Ovary (tissue), 9 donors: ENCODE measurements around the gene PACSIN2. TPM values are rescaled to one million over a fixed set of nuclear protein-coding genes. Genes with fewer than 3 reads are reported as not detected.

Experiments used
- DNase-seq, 5 donors: peaks; one replicate each; pipeline ENCODE4 v3.0.0-alpha.2; 2019 to 2020
- H3K27ac ChIP-seq, 2 donors: fragments of 200-600 bp; one replicate each; pipeline versions ENCODE4 v1.5.1 to v1.8.0; 2019 to 2022
- H3K27me3 ChIP-seq: fragments of 200-600 bp; one replicate; pipeline ENCODE4 v1.8.0; 2022
- H3K36me3 ChIP-seq: fragments of 200-600 bp; sonication (generic); one replicate; pipeline ENCODE4 v1.5.1; 2019
- H3K4me1 ChIP-seq: one replicate; pipeline ENCODE4 v1.8.1; 2013; ENCODE audit warnings: mild to moderate bottlenecking, moderate library complexity; ENCODE audit not compliant: insufficient read depth
- H3K4me3 ChIP-seq: fragments of 200-600 bp; sonication (generic); one replicate; pipeline ENCODE4 v1.5.1; 2017
- H3K9me3 ChIP-seq, 2 donors: fragments of 200-600 bp in 1 of 2; sonication (generic) in 1 of 2; one replicate each; pipeline versions ENCODE4 v1.5.1 to v1.8.1; 2013 to 2019; ENCODE audit warnings: mild to moderate bottlenecking in 1 of 2, moderate library complexity in 1 of 2
- EP300 ChIP-seq: sonication (generic); formaldehyde crosslinking; IDR thresholded peaks from one replicate; pipeline ENCODE4 v1.6.1; 2017; ENCODE audit warnings: antibody characterized with exemption
- POLR2A ChIP-seq: fragments of 450-650 bp; IDR thresholded peaks from one replicate; pipeline ENCODE4 v1.6.1; 2017; ENCODE audit warnings: antibody characterized with exemption, mild to moderate bottlenecking, moderate library complexity
- WGBS, 3 donors: extraction: QIAGEN DNeasy Blood & Tissue Kit in 1 of 3; methylation state at CpG; one replicate each; pipeline versions ENCODE4 v1.1.5 to v1.1.7; 2013 to 2017; 5-methylcytosine and 5-hydroxymethylcytosine counted together
- intact Hi-C, 4 donors: fragments of 100-400 bp; cut with DNase I; formaldehyde crosslinking; loops; one replicate each; pipeline versions ENCODE4 v1.11.0 to v1.15.1; 2022 to 2023
- polyA plus RNA-seq, 2 donors: library from polyadenylated mRNA; stranded (reverse); fragments of 200-250 nt in 1 of 2; fragments of 350-450 nt in 1 of 2; fragmentation: Illumina TruSeq in 1 of 2; extraction: RNeasy Lipid Tissue Mini Kit (QIAGEN cat#74804) in 1 of 2; gene quantifications; one replicate each; pipeline ENCODE4 v1.2.3, GENCODE V29; 2013 to 2014
- total RNA-seq, 7 donors: library from RNA; depleted of rRNA in 2 of 7; stranded (reverse); fragments of >200 nt in 2 of 7; fragmentation: NEBNext Ultra II Directional in 3 of 7; extraction: Animal tissue kit (Norgen Biotek cat#: 25700) in 3 of 7; gene quantifications; one replicate each; pipeline versions ENCODE4 v1.1.0 to v1.2.4, GENCODE V29; 2016 to 2023
- TF ChIP-seq, protein P1 (sequence below), 3 donors: fragments of 450-650 bp in 2 of 3; fragments of 200-600 bp in 1 of 3; IDR thresholded peaks; one replicate each; pipeline versions ENCODE4 v1.5.1 to v1.8.0; 2016 to 2022; ENCODE audit warnings: antibody characterized with exemption in 3 of 3, mild to moderate bottlenecking in 1 of 3
- donor health status: DM: no; HTN: no; CAD: no; lungs with moderate emphysema.
- donor health status: DM: no; HTN: no; CAD: no.
- donor health status: Bipolar disorder and iron deficiency.
- donor health status: DM: yes; HTN: yes; CAD: no.
- donor health status: DM: no; HTN: no; CAD: no.
- donor health status: DM: yes; HTN: yes; CAD: no.

Gene PACSIN2
- total and polyA plus RNA-seq, 9 donors = 25.5 to 60.0 (median 48.0) TPM

DNA sequence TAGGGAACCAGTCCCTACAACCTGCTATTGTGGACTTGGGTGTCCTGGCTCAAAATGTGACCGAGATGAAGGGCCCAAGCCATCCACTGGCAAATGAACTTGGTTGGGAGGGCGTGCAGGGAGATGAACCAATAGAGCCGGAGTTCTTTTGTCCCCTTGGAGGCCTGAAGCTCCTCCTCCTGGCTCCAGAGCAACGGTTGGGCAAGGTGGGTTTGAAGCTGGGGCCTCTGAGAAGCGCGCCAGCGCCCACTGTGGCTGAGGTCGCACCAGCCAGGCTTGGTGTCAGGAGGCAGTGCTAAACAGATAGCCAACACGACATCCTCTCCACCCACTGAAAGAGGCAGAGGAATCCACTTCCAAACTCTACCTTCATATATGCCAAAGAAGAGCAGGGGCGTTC, 36.0 kb upstream of the PACSIN2 start:
- 77 to 79% (median 78%) methylated on average over 10 of the region's 10 CpGs for WGBS, 3 donors

GRCh38 chr22:43047605-43048004, 32.7 kb upstream of the PACSIN2 start:
- intact Hi-C loops = no loop called here
- no peaks in the 10 kb centered on the region for H3K4me1 ChIP-seq
- 82 to 90% (median 87%) methylated on average over 7 of the region's 7 CpGs for WGBS, 3 donors
- no peaks in the 10 kb centered on the region for H3K27me3 ChIP-seq
- H3K27ac ChIP-seq = no peak overlapping the region
- DNase-seq = no peak
- no peaks in the 10 kb centered on the region for H3K36me3 ChIP-seq
- no peaks in the 10 kb centered on the region for H3K9me3 ChIP-seq
- no peak overlapping the region for H3K4me3 ChIP-seq
- TF ChIP-seq EP300 = no peak
- no peak for TF ChIP-seq POLR2A
- TF ChIP-seq, protein P1, sequence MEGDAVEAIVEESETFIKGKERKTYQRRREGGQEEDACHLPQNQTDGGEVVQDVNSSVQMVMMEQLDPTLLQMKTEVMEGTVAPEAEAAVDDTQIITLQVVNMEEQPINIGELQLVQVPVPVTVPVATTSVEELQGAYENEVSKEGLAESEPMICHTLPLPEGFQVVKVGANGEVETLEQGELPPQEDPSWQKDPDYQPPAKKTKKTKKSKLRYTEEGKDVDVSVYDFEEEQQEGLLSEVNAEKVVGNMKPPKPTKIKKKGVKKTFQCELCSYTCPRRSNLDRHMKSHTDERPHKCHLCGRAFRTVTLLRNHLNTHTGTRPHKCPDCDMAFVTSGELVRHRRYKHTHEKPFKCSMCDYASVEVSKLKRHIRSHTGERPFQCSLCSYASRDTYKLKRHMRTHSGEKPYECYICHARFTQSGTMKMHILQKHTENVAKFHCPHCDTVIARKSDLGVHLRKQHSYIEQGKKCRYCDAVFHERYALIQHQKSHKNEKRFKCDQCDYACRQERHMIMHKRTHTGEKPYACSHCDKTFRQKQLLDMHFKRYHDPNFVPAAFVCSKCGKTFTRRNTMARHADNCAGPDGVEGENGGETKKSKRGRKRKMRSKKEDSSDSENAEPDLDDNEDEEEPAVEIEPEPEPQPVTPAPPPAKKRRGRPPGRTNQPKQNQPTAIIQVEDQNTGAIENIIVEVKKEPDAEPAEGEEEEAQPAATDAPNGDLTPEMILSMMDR (IDR thresholded peaks at IDR 0.05) = no peak

More for the DNA sequence above, 36.0 kb upstream of the PACSIN2 start:
- no peak for DNase-seq
- Histone ChIP-seq H3K36me3 (no peaks in the 10 kb centered on the region), H3K4me3 (no peak overlapping the region), H3K9me3 (no peaks in the 10 kb centered on the region), H3K27ac (no peak overlapping the region), H3K4me1 (no peaks in the 10 kb centered on the region), H3K27me3 (no peaks in the 10 kb centered on the region)
- intact Hi-C loops = no loop called here
- TF ChIP-seq POLR2A (no peak), EP300 (no peak)
- TF ChIP-seq, protein P1 (IDR thresholded peaks at IDR 0.05) = no peak

DNA sequence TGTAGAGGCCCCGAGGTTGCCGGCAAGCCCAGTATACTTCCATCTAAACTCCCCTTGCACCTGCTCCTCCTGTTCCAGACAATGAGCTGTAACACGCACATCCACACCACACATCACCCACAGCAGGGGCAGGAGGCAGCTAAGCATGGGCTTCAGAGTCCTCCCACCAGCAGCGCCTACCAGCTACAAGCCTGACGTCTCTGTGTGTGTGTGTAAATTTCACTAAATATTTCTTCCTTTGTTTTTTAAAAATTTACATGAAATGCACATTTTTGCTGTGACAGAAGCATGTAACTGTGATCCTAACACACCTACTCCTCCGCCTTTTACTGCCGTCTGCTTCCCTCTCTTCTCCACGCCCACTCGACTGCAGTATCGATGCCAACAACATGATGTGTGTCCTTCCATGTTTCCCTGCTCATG, 29.4 kb upstream of the PACSIN2 start:
- DNase-seq = no peak
- intact Hi-C loops = no loop called here
- 83 to 90% (median 85%) methylated on average over 10 of the region's 10 CpGs for WGBS, 3 donors
- Histone ChIP-seq H3K27me3 (no peaks in the 10 kb centered on the region), H3K36me3 (no peaks in the 10 kb centered on the region), H3K9me3 (no peaks in the 10 kb centered on the region), H3K4me1 (no peaks in the 10 kb centered on the region), H3K27ac (no peak overlapping the region), H3K4me3 (no peak overlapping the region)
- no peak for TF ChIP-seq POLR2A
- TF ChIP-seq, protein P1 (IDR thresholded peaks at IDR 0.05) = no peak
- no peak for TF ChIP-seq EP300

DNA sequence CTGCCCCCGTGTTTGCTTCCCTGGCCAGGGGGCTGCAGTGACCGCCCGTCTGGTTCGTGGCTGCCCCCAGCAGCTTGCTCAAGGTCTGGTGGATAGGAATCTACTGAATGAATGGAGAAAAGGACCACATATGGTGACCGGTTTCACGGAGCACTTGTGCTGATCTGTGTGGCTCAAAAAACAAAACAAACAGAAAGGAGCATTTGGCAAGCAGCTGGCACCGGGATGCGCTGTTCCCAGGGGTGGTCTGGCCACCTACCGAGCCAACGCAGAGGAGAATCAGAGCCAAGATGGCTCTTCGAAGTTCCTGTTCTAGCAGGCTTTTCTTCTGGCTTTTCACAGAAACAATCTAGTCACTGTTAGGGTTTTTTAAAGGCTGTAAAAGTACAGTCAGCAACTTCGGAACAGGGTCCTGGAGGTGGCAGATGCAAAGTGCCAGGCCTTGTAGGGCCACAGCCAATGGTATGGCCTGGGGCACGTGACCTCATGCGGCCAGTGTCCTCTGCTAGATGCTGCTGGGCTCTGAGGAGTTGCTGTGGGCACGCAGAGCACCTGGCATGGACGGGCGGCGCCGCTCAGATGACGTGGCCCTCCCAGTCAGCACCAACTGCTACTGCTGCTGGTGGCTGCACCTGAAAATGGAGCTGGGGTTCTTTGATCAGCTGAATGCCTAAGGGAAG, 27.3 kb upstream of the PACSIN2 start:
- TF ChIP-seq POLR2A (no peak), EP300 (no peak)
- TF ChIP-seq, protein P1 (IDR thresholded peaks at IDR 0.05) = no peak
- H3K36me3 ChIP-seq = no peaks in the 10 kb centered on the region
- no peaks in the 10 kb centered on the region for H3K9me3 ChIP-seq
- no peak overlapping the region for H3K4me3 ChIP-seq
- no peak for DNase-seq
- intact Hi-C loops = no loop called here
- no peaks in the 10 kb centered on the region for H3K27me3 ChIP-seq
- no peak overlapping the region for H3K27ac ChIP-seq
- WGBS, 3 donors = 51 to 78% (median 65%) methylated on average over 20 of the region's 20 CpGs
- H3K4me1 ChIP-seq = no peaks in the 10 kb centered on the region
